ENCODE measurements around the gene BLVRB.
"Not testable (repeated sequence)": the region's sequence is repeated elsewhere in the genome, so short reads cannot be mapped to it uniquely, and the experiment has no call there.

BLVRB gene

DNA sequence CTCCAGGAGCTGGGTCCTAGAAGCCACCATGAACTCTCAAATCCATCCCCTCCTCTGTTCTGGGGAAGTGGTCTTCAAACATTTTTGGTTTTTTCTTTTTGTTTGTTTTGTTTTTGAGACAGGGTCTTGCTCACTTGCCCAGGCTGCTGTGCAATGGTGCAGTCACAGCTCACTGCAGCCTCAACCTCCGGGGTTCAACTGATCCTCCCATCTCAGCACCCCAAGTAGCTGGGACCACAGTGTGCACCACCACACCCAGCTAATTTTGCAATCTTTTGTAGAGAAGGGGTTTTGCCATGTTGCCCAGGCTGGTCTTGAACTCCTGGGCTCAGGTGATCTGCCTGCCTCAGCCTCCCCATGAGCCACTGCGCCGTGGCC is 7.0 kb downstream of the BLVRB start:
- TF ChIP-seq, protein P1, sequence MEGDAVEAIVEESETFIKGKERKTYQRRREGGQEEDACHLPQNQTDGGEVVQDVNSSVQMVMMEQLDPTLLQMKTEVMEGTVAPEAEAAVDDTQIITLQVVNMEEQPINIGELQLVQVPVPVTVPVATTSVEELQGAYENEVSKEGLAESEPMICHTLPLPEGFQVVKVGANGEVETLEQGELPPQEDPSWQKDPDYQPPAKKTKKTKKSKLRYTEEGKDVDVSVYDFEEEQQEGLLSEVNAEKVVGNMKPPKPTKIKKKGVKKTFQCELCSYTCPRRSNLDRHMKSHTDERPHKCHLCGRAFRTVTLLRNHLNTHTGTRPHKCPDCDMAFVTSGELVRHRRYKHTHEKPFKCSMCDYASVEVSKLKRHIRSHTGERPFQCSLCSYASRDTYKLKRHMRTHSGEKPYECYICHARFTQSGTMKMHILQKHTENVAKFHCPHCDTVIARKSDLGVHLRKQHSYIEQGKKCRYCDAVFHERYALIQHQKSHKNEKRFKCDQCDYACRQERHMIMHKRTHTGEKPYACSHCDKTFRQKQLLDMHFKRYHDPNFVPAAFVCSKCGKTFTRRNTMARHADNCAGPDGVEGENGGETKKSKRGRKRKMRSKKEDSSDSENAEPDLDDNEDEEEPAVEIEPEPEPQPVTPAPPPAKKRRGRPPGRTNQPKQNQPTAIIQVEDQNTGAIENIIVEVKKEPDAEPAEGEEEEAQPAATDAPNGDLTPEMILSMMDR (IDR thresholded peaks at IDR 0.05; ENCODE audit: low read depth, low read length): no peak
- no peak for DNase-seq (ENCODE audit: extremely low read depth, low read depth)

DNA sequence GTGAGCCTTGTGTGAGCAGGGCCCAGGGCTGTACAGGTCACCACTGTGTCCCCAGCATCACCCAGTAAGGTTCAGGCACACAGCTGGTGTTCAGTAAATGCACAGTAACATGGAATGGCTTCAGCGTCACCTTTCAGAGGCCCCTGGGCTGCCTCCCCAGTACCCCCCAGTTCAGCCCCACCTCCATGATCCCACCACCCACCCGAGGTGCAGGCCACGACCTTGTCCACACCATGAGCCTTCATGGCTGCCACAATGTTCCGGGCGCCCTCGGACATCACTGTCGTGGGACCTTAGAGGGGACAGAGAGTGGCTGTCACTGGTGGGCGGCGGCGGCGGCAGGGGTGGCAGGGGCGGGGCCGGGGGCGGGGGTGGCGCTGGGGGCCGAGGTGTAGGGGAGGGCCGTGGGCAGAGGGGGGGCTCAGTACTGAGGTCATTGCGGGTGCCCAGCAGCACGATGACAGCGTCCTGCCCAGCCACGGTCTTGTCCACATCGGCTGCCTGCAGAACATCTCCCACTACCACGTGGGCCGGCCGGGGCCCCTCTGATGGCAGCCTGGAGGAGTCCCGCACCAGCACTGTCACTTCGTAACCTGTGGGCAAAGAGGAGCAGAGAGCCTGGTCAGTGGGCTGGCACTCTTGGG is 7.5 kb downstream of the BLVRB start:
- TF ChIP-seq, protein P1 (IDR thresholded peaks at IDR 0.05; ENCODE audit: low read depth, low read length): no peak

DNA sequence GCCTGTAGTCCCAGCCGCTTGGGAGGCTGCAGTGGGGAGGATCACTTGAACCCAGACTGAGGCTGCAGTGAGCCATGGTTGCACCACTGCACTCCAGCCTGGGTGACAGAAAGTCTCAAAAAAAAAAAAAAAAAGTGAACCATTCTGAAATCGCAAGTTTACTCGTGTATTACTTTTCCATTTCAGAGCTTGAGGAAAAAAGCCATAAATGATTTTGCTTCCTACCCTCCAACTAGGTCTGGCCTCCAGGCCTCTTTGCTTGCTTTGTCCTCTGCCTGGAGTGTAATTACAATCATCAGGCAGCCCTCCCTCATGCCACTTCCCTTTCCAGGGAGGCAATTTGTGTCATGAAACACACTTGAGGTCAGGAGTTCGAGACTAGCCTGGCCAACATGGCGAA is 8.5 kb downstream of the BLVRB start:
- DNase-seq (ENCODE audit: extremely low read depth, low read depth): no peak
- TF ChIP-seq, protein P1 (IDR thresholded peaks at IDR 0.05; ENCODE audit: low read depth, low read length): no peak

More for the DNA sequence above, 7.5 kb downstream of the BLVRB start:
- DNase-seq (ENCODE audit: extremely low read depth, low read depth): no peak

DNA sequence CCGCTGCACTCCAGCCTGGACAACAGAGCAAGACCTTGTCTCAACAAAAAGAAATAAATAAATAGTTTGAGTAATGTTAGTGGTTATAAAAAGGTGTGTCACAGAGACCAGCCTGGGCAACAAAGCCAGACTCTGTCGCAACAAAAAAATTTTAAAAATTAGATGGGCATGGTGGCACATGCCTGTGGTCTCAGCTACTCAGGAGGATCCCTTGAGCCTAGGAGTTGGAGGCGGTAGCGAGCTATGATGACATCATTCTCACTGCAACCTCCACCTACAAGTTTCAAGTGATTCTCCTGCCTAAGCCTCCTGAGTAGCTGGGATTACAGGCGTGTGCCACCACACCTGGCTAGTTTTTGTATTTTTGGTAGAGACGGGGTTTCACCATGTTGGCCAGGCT is 11.6 kb downstream of the BLVRB start:
- not testable (repeated sequence) for DNase-seq (ENCODE audit: extremely low read depth, low read depth)

DNA sequence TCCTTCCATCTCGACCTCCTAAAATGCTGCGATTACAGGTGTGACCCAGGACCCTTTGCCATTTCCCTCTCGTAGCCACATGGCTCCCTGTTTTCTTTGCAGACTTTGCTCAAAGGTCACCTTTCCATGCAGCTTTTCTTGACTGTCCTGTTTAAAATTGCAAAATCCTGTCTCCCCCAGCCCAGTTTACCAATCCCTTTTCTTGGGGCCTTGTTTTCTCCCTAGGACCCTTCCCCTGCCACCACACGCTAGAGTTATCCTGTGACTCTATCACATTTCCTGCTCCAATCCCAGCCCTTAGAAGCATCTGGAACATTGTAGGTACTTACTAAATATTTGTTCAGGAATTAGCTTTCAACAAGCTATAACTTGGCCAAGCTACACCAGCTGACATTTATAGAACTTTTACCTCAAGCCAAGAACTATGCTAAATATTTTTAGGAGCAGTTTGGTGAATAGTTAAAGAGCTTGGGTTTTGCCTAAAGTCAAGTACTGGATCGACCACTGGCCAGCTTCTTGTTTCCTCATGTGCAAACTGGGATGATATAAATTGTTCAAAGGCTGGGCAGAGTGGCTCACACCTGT is 12.3 kb downstream of the BLVRB start:
- TF ChIP-seq, protein P1 (IDR thresholded peaks at IDR 0.05; ENCODE audit: low read depth, low read length): no peak
- no peak for DNase-seq (ENCODE audit: extremely low read depth, low read depth)

DNA sequence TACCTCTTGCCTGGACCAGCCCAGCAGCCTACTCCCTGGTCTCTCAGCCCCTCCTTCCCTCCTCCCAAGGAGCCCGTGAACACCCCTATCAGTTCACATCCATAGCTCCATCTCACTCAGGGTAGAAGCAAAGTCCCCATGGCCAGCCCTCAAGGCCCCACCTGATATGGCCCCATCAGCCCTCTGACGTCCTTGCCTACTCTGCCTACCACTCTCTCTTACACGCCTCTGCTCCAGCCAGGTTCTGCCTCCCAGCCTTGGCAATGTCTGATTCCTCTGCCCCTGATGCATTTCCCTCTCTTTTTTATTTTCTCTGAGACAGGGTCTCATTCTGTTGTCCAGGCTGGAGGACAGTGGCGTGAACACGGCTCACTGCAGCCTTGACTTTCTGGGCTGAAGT is 13.5 kb downstream of the BLVRB start:
- TF ChIP-seq, protein P1 (IDR thresholded peaks at IDR 0.05; ENCODE audit: low read depth, low read length): no peak
- no peak for DNase-seq (ENCODE audit: extremely low read depth, low read depth)

DNA sequence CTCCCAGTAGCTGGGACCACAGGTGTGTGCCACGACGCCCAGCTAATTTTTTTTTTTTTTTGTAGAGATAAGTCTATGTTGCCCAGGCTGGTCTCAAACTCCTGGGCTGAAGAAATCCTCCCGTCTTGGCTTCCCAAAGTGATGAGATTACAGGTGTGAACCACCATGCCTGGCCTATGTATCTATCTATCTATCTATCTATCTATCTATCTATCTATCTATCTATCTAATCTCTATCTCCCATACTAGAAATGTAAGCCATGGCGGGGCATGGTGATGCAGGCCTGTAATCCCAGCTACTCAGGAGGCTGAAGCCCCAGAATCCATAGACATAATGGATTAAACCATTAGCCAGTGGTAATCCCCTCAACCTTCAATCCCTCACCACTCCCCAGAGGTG is 14.9 kb downstream of the BLVRB start:
- TF ChIP-seq, protein P1 (IDR thresholded peaks at IDR 0.05; ENCODE audit: low read depth, low read length): no peak
- DNase-seq (ENCODE audit: extremely low read depth, low read depth): no peak

DNA sequence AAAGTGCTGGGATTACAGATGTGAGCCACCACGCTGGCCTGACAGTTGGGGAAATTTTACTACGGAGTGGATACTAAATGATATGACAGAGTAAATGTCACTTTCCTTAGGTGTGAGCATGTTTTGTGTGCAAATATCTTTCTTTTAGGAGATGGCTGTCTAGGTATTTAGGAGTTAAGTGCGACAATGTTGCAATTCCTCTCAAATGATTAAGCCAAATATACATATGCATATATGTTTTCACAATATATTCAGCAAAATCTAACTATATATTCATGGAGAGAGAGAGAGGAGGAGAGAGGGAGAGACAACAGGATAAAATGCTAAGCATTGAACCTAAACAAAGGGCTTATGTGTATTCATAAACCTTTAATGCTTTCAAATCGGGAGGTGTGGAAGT is 16.0 kb downstream of the BLVRB start:
- DNase-seq (ENCODE audit: extremely low read depth, low read depth): no peak
- TF ChIP-seq, protein P1 (IDR thresholded peaks at IDR 0.05; ENCODE audit: low read depth, low read length): no peak

Data from AG09319 (cell line).